Cardiac muscle cell (in vitro differentiated cells and primary cell): ENCODE measurements around the gene TFDP2. TPM values are rescaled to one million over a fixed set of nuclear protein-coding genes. Genes with fewer than 3 reads are reported as not detected.

Experiments used
- DNase-seq, 2 donors: peaks; one replicate each; pipeline versions ENCODE4 v3.0.0 to v3.0.0-alpha.2; 2010 to 2017; ENCODE audit warnings: low read depth in 1 of 2, low spot score in 1 of 2
- H3K27ac ChIP-seq: fragments of 200-600 bp; sonication (generic); 2 replicates; pipeline ENCODE4 v1.5.1; 2016
- H3K27me3 ChIP-seq: fragments of 200-600 bp; sonication (generic); 2 replicates; pipeline ENCODE4 v1.6.0; 2016; ENCODE audit warnings: control low read depth
- H3K36me3 ChIP-seq: fragments of 200-600 bp; sonication (generic); 2 replicates; pipeline ENCODE4 v1.5.1; 2016; ENCODE audit warnings: control low read depth
- H3K4me1 ChIP-seq: fragments of 200-600 bp; sonication (generic); 2 replicates; pipeline ENCODE4 v1.8.1; 2017; ENCODE audit warnings: low read depth, mild to moderate bottlenecking, mixed run types
- H3K4me3 ChIP-seq: fragments of 200-600 bp; sonication (generic); 2 replicates; pipeline ENCODE4 v1.5.1; 2016; ENCODE audit warnings: mild to moderate bottlenecking
- H3K9me3 ChIP-seq: fragments of 200-600 bp; sonication (generic); 2 replicates; pipeline ENCODE4 v1.5.1; 2017; ENCODE audit warnings: low read depth, mild to moderate bottlenecking, control low read depth
- CTCF ChIP-seq: IDR thresholded peaks from 2 replicates; pipeline ENCODE4 v1.5.1; 2012; ENCODE audit warnings: low read depth, mild to moderate bottlenecking, low read length
- polyA plus RNA-seq: library from polyadenylated mRNA; unstranded; fragments of >200 nt; fragmentation: Nextera tagmentation; extraction: Ambion mirVana; gene quantifications from 2 replicates; pipeline ENCODE4 v1.2.1, GENCODE V29; 2016
- total RNA-seq: library from RNA; depleted of rRNA; stranded (reverse); fragments of >200 nt; gene quantifications from 2 replicates; pipeline ENCODE4 v1.2.3, GENCODE V29; 2016

TFDP2 gene
- total and polyA plus RNA-seq, 2 experiments from 2014 or later, result 60.8 to 95.2 TPM

DNA sequence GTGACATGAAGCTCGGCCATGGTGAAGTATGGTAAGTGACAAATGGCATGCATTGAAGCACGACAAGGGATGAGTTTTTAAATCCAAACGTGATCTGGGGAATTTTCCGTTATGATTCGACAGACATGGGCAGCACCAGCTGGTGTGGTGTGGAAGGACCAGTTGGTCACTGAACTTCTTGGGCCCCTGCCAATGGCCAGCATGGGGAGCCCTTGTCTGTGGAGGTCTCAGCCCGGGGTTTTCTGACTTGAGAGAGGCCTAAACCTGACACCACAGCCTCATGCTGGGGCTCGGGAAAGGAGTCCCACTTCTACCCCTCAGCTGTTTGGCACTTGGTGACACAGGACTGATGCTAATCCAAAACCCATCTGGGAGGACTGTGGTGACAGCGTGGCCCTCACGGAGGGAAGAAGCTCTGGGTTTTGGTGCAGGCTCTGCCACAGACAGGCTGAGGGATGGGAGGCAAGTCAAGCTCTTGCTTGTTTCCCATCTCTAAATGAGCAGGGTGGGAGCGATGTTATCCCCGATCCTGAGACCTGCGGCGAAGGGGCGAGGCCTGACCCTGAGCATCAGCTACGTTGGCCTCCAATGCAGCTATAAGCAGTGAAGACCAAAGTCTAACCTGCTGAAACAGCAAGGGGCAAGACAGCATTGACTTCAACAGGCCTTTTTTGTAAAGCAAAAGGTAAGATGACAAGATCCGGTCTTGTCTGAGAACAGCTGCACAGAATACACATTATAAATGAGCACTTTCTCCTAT lies 203.4 kb downstream of the TFDP2 start:
- Histone ChIP-seq H3K27ac (no peak overlapping the region), H3K36me3 (no peaks in the 10 kb centered on the region), H3K4me1 (no peaks in the 10 kb centered on the region), H3K27me3 (no peaks in the 10 kb centered on the region), H3K4me3 (no peak overlapping the region), H3K9me3 (no peaks in the 10 kb centered on the region)
- DNase-seq, result no peak
- TF ChIP-seq CTCF, result no peak

- no peaks in the 10 kb centered on the region for H3K9me3 ChIP-seq
- TF ChIP-seq CTCF, result no peak
- H3K27ac ChIP-seq, result no peak overlapping the region
Observed at GRCh38 chr3:141942006-141942405, 207.3 kb downstream of the TFDP2 start.

DNA sequence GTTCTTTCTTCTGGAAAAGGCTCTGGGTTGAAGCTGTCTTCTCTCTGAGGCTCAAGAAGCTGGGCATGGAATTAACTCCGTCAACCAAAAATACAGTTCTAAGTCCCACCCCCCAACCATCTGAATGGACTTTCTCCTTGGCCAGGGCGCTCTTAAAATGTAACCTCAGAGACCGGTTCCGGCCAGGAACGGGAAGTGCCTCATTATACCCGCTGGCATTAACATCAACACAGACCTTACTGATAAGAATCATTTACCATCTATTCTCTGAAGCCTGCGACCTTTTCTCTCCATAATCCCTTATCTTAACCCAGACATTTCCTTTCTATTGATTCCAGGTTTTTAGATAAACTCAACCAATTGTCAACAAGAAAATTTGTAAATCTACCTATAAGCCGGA lies 208.3 kb downstream of the TFDP2 start:
- no peaks in the 10 kb centered on the region for H3K9me3 ChIP-seq
- TF ChIP-seq CTCF, result no peak
- H3K4me3 ChIP-seq, result no peak overlapping the region
- no peaks in the 10 kb centered on the region for H3K27me3 ChIP-seq
- H3K4me1 ChIP-seq, result peaks cover 2% of the 10 kb centered on the region
- DNase-seq, result no peak
- H3K27ac ChIP-seq, result no peak overlapping the region
- no peaks in the 10 kb centered on the region for H3K36me3 ChIP-seq

More at GRCh38 chr3:141942006-141942405, 207.3 kb downstream of the TFDP2 start:
- Histone ChIP-seq H3K4me3 (no peak overlapping the region), H3K4me1 (peaks cover 2% of the 10 kb centered on the region), H3K27me3 (no peaks in the 10 kb centered on the region), H3K36me3 (no peaks in the 10 kb centered on the region)
- DNase-seq, result no peak

GRCh38 chr3:141940194-141940776 lies 209.1 kb downstream of the TFDP2 start:
- DNase-seq, result peak in 1 of 2 donors; percentile 59
- TF ChIP-seq CTCF, result no peak
- no peaks in the 10 kb centered on the region for H3K36me3 ChIP-seq
- no peaks in the 10 kb centered on the region for H3K9me3 ChIP-seq
- peaks cover 2% of the 10 kb centered on the region for H3K4me1 ChIP-seq
- no peak overlapping the region for H3K4me3 ChIP-seq
- H3K27me3 ChIP-seq, result no peaks in the 10 kb centered on the region
- no peak overlapping the region for H3K27ac ChIP-seq

- no peaks in the 10 kb centered on the region for H3K36me3 ChIP-seq
- H3K27ac ChIP-seq, result no peak overlapping the region
- DNase-seq, result no peak
- H3K4me1 ChIP-seq, result peaks cover 2% of the 10 kb centered on the region
- H3K4me3 ChIP-seq, result no peak overlapping the region
- no peak for TF ChIP-seq CTCF
- H3K27me3 ChIP-seq, result no peaks in the 10 kb centered on the region
- H3K9me3 ChIP-seq, result no peaks in the 10 kb centered on the region
Observed at GRCh38 chr3:141939759-141940158, 209.6 kb downstream of the TFDP2 start.
